ENCODE data around the gene IGF2R.
"Not testable (repeated sequence)": the region's sequence is repeated elsewhere in the genome, so short reads cannot be mapped to it uniquely, and the experiment has no call there.

IGF2R gene

DNA sequence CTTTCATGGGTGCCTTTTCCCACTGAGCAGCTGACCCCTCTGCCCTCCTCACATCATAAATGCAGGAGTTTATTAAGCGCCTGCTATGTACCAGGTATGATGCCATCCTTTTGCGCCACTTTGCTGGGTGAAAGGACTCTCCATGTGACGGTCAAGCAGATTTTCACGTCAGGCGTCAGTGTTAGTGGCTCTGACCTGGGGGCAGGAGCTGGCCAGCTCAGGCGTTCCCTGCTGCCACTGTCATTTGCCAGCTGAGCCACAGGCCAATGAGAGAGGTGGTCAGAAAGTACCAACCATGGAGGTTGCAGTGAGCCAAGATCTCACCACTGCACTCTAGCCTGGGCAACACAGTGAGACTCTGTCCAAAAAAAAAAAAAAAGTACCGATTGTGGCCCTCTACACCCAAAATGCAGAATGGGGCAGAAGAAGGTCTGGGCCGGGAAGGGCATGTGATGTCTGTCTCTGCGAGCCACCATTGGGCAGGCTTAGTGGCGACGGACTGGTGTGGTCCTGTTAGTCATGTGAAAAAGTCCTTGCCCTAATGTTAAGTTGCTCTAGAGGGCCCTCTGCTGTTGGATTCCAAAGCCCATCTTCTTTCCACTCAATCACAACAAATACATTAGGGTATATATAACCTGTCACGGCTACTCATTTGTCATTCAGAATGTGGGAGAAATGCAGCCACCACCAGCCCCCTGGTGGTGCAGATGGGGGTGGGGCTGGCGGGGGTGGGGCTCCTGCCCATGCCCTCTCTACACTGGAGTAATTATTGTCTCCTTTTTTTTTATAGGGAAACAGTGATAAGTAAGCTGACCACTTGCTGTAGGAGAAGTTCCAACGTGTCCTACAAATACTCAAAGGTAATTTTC lies 134.3 kb downstream of the IGF2R start:
- DNase-seq, result peak in 1 of 6 experiments; percentile 7

DNA sequence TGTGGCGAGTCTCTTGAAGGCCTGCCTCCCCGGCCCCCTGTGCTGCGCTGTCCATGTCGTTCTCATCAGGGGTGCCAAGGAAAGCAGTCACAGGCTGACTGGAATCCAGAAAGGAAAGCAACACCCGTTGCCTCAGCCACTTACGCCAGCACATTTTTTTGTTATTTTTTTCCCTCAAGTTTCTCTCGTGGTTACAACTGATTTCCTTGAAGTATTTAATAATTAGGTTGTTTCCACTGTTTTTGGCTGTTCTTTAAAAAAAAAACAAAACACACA lies 134.9 kb downstream of the IGF2R start:
- DNase-seq, result no peak

DNA sequence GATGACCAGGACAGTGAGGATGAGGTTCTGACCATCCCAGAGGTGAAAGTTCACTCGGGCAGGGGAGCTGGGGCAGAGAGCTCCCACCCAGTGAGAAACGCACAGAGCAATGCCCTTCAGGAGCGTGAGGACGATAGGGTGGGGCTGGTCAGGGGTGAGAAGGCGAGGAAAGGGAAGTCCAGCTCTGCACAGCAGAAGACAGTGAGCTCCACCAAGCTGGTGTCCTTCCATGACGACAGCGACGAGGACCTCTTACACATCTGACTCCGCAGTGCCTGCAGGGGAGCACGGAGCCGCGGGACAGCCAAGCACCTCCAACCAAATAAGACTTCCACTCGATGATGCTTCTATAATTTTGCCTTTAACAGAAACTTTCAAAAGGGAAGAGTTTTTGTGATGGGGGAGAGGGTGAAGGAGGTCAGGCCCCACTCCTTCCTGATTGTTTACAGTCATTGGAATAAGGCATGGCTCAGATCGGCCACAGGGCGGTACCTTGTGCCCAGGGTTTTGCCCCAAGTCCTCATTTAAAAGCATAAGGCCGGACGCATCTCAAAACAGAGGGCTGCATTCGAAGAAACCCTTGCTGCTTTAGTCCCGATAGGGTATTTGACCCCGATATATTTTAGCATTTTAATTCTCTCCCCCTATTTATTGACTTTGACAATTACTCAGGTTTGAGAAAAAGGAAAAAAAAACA lies 136.1 kb downstream of the IGF2R start:
- no peak for DNase-seq

DNA sequence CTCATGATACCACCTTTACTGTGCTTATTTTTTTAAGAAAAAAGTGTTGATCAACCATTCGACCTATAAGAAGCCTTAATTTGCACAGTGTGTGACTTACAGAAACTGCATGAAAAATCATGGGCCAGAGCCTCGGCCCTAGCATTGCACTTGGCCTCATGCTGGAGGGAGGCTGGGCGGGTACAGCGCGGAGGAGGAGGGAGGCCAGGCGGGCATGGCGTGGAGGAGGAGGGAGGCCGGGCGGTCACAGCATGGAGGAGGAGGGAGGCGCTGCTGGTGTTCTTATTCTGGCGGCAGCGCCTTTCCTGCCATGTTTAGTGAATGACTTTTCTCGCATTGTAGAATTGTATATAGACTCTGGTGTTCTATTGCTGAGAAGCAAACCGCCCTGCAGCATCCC lies 137.1 kb downstream of the IGF2R start:
- no peak for DNase-seq

DNA sequence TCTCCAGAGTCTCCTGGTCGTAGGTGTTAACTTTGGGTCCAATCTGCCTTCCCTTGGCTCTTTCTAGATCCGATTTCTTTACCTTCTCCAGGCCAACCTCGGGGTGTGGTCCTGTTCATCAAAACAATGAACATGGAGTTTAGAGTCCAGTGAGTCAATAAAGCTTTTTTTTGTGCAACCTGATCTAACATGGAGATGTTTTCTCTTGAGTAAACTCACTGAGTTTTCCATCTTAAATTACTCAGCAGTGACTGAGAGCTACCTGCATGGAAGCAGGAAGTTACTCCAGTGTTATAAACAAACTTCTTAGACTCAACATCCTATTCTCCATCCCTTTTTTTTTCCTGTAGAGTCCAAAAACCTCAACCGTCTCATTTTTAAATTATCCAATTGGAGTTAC lies 137.8 kb downstream of the IGF2R start:
- DNase-seq, result no peak

DNA sequence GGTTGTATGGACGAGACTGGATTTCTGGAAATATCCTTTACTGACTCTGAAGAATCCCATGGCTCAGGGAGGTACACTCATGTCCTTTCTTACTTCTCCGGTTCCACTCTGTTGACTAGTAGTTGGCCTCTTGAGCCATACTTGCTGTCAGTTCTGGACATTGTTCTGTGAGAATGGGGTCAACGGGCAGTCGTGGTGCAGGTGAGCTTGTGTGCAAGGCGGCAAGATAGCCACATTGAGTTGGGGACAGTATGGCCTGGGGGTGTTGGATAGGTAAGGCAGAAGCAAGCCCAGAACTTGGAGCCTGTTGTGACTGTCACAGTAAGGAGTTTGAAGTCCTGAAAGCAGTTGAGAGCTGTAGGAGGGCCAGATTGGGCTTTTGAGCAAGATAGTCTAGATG lies 139.2 kb downstream of the IGF2R start:
- no peak for DNase-seq

DNA sequence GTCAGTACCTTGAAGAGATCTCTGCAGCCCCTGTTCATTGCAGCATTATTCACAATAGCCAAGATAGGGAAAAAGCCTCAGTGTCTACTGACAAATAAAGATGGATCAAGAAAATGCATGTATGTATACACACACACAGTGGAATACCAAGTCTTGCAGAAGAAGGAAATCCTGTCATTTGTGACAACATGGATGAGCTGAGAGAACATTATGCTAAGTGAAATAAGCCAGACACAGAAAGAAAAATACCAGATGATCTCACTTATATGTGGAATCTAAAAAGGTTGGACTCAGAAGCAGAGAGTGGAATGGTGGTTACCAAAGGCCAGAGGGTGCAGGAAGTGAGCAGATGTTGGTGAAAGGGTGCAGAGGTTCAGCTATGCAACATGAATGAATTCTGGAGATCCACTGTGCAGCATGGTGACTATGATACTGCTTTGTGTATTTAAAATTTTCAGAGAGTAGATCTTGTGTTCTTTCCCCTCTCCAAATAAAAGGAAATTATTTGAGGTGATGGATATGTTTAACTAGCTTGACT lies 141.8 kb downstream of the IGF2R start:
- DNase-seq, result no peak

DNA sequence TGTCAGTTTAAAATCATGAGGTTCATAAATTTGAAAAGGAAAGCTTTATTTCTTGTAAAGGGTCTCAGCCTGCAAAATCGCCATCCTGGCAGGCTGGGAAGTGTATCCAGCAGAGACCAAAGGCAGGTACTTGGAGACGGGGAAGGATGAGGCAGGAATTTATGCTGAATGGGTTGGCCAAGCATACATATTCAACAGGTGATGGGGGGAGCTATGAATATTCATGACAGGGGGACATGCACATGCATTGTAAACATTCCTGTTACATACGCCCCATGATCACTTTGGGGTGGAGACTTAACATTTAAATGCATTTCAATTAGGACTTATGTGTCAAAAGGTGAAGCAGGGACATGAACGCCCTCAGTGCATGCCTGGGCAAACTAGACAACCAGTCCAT lies 142.9 kb downstream of the IGF2R start:
- DNase-seq, result no peak

DNA sequence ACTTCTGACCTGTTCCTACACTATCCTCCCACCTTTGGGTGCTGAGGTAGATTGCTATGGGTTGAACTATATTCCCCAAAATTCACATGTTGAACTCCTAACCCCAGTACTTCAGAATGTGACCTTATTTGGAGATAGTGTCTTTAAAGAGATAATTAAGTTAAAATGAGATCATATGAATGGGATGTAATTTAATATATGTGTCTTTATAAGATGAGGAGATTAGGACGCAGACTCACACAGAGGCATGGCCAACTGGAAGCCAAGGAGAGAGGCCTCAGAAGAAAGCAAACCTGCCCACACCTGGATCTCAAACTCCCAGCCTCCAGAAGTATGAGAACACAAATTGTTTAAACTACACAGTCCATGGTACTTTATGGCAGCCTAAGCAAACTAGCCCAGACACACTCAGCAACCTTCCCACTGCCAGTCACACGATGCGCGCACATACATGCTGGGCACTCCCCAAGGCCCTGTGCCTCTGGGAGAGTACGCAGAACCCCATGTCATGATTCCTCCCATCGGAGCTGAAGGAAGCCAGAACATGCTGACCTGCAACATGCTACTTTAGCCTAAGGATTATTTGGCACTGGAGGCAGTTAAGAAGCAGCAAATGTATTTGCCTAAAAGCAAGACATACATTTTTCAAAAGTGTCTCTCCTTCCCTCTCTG lies 143.9 kb downstream of the IGF2R start:
- DNase-seq, result no peak

DNA sequence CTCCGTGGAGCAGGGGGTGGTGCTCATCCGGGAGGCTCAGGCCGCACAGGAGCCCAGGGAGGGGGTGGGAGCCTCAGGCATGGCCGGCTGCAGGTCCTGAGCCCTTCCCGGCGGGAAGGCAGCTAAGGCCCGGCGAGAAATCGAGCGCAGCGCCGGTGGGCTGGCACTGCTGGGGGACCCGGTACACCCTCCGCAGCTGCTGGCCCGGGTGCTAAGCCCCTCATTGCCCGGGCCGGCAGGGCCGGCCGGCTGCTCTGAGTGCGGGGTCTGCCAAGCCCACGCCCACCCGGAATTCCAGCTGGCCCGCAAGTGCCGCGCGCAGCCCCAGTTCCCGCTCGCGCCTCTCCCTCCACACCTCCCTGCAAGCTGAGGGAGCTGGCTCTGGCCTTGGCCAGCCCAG lies 145.7 kb downstream of the IGF2R start:
- DNase-seq, result not testable (repeated sequence)

DNA sequence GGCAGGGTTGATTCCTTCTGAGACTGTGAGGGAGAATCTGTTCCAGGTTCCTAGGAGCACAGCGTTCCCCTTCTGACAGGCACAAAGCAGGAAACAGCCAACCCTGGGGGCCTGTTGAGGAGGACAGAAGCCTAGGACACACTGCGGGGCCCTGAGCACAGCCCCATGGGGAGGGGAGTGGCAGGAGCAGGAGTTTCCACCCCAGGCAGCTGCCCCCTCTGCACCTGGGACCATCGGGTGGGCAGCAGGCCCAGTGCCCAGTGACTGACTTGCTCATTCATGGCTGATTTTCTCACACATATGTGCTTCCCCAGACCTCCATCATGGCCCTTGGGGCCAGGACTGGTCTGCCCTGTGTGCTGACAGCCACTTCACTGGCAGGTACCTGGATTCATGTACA lies 146.5 kb downstream of the IGF2R start:
- DNase-seq, result no peak

DNA sequence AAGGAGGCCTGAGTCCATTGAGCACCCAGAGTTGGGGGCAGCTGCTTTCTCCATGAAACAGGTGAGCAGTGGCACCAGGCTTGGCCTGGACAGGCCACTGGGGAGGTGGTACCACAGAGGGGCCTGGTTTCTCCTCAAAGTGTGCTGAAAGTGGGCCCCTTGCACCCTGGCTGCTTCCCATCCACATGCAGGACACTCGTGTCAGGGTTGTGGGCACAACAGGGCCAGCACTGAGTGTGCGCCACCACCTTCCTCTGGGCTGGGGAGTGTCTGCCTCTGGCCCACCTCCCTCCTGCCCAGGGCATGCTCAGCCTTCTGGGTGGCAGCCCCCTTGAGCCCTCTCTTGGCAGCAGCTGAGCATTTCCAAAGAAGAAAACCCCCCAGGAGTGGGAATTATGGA lies 147.5 kb downstream of the IGF2R start:
- no peak for DNase-seq

DNA sequence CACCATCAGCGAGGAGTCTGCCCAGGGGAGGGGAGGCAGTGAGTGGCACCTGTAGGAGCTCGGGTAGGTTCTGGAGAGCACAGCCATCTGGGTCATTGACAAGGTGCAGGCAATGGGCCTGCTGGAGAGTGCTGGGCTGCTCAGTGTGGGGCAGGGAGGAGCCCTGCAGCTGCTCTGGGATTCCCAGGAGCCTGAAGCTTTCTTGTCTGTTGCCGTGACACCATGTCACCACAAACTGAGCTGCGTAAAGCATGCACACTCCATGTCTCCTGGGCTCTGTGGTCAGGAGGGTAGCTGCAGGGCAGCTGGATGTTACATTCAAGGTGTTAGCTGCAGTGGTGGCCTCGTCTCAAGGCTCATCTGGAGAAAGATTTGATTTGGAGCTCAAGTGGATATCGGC lies 148.3 kb downstream of the IGF2R start:
- DNase-seq, result no peak

DNA sequence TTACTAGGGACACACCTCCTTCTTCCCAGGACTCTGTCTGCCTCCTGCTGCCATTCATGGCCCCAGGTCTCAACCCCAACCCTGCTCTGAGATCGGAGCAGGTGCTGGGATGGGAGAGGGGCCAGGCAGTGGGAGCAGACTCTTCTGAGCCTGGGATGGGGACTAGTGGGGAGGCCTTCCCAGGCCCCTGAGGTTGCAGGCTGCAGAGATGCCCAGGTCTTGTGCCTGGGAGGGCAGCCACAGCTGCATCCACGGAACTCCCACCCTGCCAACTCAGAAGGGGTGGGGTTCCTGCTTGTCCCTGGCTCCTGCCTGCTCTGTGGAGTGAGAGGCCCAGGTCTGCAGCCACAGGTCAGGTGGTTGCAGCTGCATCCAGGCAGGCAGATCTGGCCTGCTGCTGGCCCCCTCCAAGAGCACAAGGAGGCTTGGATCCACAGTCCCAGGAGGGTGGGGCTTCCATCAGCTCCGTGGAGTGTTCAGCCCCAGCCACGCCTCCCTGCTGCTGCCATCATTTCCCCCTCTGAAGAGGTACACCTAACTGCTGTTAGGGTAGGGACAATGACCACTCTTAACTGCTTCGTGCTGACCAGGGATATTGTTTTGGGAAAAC lies 149.8 kb downstream of the IGF2R start:
- no peak for DNase-seq

DNA sequence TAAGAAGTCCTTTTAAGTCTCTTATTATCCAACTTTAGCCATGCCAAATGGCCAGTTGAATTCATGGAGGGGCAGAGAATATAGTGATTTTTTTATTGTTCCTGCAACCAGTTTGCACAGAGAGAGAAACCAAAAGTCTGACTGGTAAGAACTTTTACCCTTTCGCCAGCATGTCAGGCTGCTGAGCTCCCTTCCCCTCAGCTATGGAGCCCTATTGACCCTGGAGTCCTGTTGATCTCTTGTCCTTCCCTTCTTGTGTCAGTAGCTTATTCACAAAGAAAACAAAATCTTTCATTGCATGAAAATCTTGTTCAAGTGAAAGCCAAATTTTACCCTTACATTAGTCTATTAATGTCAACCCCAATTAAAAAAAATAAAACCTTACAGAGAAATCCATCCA lies 151.2 kb downstream of the IGF2R start:
- no peak for DNase-seq

DNA sequence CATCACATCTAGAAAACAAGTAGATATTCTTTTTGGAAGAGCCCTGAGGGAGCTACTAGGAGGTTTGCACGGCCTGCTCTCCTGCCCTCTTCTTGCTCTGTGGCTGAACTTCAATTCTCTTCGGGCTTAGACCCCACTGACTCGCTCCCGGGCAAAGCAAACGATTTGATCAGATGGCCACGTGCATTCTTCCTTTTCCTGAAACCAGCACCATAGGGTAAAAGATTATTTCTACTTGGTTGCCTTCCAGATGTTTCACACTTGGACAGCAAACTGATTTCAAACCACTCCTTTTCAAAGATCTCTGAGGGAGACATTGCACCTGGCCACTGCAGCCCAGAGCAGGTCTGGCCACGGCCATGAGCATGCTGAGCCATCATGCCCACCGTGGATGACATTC lies 152.7 kb downstream of the IGF2R start, which contains the start of gene SLC22A1:
Gene SLC22A1, plus strand, starts transcription at position 258 of the 400 bp plus-strand sequence. Its CDS starts 121 bp downstream, at position 379.
- DNase-seq, result no peak

DNA sequence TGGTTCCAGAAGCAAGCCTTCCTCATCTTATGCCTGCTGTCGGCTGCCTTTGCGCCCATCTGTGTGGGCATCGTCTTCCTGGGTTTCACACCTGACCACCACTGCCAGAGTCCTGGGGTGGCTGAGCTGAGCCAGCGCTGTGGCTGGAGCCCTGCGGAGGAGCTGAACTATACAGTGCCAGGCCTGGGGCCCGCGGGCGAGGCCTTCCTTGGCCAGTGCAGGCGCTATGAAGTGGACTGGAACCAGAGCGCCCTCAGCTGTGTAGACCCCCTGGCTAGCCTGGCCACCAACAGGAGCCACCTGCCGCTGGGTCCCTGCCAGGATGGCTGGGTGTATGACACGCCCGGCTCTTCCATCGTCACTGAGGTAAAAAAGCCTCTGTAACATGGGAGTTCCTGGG lies 153.1 kb downstream of the IGF2R start:
- DNase-seq, result no peak

DNA sequence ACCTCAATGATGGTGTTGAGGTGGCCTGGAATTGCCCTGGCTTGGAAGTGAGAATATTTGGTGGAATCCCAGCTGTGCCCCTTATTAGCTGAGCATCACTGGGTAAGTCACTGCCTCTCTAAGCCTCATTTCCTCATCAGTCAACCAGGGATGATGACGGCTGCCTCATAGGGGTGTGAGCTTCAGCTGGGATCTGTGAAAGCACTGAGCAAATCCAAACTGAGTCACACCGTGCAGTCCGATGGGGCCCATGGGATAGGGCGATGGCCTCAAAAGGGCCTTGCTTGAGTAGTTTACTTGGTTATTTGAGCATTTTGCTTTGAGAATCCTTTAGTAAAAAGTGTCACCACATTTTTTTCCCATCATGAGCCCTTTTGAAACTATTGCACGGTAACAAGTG lies 153.9 kb downstream of the IGF2R start:
- DNase-seq, result no peak

DNA sequence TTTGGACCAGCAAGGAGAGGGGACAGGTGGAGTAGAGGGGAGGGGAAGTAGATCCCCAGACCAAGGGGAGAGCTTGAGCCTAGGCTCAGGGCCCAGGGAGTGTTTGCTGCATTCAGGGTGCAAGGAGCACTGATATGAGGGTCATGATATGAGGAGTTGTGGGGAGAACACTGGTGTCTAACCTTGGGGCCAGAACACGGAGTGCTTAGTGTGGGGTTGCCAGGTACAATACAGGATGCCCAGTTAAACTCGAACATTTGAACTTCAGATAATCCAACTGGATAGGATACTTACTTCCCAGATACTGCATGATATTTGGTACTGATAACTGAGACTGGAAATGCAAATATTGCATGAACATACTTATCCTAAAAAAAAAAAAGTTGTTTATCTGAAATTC lies 155.1 kb downstream of the IGF2R start:
- DNase-seq, result no peak

DNA sequence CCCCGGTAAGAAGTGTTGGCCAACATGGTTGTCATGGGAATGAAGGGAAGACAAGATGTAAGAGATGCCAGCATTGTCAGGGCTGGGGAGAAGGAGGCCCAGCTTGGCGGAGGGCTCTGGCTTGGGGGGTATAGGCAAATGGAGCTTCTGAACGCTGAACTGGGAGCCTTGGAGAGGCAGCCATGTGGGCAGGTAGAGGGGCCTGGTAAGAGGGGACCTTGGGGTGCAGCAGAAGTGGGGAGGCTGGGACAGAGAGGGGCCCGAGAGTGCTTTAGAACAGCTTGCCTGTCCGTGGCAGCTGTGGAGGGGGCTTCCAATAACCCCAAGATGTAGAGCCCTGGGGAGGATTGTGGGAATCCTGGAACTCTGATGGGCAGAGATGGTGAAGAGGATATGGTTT lies 155.7 kb downstream of the IGF2R start:
- no peak for DNase-seq

DNA sequence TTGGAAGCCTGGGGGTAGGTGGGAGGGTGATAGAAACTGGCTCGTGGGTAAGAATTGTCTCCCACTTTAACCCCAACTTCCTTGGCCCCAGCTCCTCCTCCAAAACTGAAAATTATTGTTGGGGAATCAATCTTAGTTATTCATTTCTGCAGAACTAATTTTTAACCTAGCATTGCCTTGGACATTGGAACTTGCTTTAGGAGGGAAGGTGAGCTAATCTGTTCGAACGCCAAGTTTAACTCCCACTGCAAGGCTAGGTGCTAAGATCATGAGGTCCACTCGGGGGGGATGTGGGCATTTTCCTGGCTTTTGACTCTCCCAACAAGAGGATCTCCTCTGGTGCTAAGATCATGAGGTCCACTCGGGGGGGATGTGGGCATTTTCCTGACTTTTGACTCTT lies 156.2 kb downstream of the IGF2R start:
- not testable (repeated sequence) for DNase-seq

DNA sequence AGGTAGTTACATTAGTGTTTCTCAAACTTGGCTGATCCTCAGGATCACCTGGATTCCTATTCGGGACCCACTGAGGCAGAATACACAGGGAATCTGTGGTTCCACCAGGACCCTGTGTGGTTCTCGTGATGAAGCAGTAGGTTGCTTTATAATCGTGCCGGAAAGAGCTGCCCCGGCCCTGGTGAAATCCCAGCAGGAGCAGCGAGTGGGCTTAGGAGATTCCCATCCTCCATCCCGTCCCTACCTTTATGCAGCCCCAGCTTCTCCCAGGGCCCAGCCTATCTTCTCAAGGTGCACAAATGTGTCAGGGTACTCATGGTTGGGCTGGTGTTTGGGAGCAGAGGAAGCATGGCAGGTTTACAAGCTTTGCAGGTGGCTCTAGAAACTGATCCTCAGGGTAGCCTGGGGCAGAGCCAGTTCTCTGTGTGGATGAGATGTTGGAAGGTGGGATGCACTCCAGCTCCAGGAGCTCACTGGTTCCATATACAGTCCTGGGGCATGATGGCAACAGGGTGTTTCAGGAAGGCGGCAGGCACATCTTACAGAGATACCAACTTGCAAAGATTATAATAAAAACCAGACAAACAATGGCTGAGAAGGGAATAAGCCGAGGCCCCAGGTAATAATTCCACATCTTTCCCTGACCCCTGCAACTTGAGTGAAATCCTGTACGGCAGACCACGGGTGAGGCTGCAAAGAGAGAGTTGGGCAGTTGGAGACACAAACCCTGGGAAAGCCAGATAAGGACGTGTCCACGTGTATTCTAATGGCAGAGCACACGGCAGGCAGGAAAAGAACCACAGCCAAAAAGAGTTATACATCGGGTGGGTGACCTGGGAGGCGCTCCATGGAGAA lies 158.6 kb downstream of the IGF2R start:
- no peak for DNase-seq
